ENCODE data around the gene CLIP2. TPM values are rescaled to one million over a fixed set of nuclear protein-coding genes. Genes with fewer than 3 reads are reported as not detected.
A peak's percentile ranks its signal among the peaks of the same experiment; 100 is the strongest.
"Not testable (repeated sequence)": the region's sequence is repeated elsewhere in the genome, so short reads cannot be mapped to it uniquely, and the experiment has no call there.

Gene CLIP2
- total RNA-seq, 2 experiments from 2014 or later = 3.0 to 3.8 TPM

- Mint-ChIP-seq H3K4me3 (no peak overlapping the region), H3K4me1 (peaks cover under 1% of the 10 kb centered on the region), H3K27me3 (no peaks in the 10 kb centered on the region), H3K9me3 (peaks cover under 1% of the 10 kb centered on the region), H3K27ac (no peak overlapping the region), H3K36me3 (no peaks in the 10 kb centered on the region)
- DNase-seq = no peak
- POLR2A ChIA-PET = no interaction called here
- ATAC-seq (ENCODE audit: low read depth) = no peak
Observed at GRCh38 chr7:74360008-74360407, 70.8 kb downstream of the CLIP2 start.

- Mint-ChIP-seq H3K9me3 (no peaks in the 10 kb centered on the region), H3K4me1 (no peaks in the 10 kb centered on the region), H3K27me3 (no peaks in the 10 kb centered on the region), H3K36me3 (no peaks in the 10 kb centered on the region), H3K4me3 (no peak overlapping the region), H3K27ac (no peak overlapping the region)
- DNase-seq (no peak), ATAC-seq (ENCODE audit: low read depth) (no peak)
- POLR2A ChIA-PET = interaction anchor here (0.5 kb wide), 1 partner anchor 32 kb away, joined by 3 read pairs; no protein-coding TSS in a partner anchor
Observed at GRCh38 chr7:74362266-74362665, 73.1 kb downstream of the CLIP2 start.

GRCh38 chr7:74364061-74364460 lies 74.9 kb downstream of the CLIP2 start:
- POLR2A ChIA-PET = no interaction called here
- Mint-ChIP-seq H3K9me3 (no peaks in the 10 kb centered on the region), H3K27me3 (no peaks in the 10 kb centered on the region), H3K27ac (no peak overlapping the region), H3K4me3 (no peak overlapping the region), H3K36me3 (no peaks in the 10 kb centered on the region), H3K4me1 (no peaks in the 10 kb centered on the region)
- DNase-seq (no peak), ATAC-seq (ENCODE audit: low read depth) (no peak)

DNA sequence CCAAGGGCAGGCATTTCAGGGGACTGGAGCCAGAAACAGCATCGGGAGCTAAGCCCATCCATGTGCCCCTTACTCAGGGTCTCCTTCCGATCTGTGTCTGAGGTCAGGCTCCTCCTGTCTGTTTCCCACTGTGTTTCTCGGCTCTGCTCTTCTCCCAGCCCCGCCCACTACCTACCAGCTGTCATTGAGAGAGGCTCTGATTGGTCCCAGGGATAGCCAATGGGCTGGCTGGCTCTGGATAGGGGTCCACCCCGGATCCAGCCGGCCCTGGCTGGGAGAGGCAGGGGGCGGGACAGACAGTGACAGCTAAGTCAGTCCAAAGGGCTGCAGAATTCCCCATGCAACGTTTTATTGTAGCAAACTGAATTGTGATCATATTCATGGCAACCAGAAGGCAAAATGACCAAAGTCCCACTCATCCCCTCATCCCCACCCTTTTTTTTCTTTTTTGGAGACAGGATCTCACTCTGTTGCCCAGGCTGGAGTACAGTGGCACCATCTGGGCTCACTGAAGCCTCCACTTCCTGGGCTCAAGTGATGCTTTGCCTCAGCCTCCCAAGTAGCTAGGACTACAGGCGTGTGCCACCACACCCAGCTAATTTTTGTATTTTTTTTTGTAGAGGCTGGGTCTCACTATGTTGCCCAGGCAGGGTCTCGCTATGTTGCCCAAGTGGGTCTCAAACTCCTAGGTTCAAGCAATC lies 76.3 kb downstream of the CLIP2 start:
- POLR2A ChIA-PET = no interaction called here

DNA sequence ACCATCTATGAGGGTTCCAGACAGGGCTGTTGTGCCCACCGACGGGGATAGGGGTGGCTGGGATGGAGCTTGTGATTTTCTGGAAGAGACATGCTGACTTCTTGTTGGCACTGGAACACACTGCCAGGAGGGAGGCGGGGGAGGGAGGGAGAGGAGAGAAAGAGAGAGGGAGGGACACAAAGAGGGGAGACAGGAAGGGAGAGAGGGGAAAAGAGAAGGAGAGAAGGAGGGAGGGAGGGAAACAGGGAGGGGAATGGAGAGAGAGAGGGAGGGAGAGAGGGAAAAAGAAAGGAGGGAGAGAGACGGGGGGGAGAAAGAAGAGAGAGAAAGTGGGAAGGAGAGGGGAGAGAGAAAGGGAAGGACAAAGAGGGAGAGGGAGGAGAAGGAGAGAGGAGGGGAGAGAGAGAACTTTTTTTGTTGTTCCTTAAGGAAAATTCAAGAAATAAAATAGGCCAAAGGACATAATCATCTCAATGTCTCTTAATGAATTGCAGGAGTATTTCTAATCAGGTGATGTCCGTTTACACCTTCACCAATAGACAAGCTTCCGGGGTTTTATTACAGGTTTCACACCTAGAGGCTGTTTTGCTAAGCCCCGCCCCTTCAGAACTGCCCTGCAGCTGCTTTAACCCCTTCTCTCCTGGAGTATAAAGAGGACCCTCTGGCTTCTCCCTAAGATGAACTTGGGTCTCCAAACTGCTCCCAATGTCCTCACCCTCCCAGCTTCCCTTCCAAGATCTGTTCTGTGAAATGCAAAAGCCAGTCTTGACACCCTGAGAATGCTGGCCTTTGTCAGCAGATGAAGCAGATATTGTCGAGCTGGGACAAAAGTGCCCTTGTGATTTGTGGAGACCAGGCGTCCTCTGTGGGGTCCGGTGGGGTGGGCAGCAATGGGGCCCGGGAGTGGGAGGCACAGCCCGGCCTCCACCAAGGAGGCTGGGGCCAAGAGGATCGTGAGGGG lies 82.5 kb downstream of the CLIP2 start:
- POLR2A ChIA-PET = no interaction called here
- Mint-ChIP-seq H3K9me3 (no peaks in the 10 kb centered on the region), H3K36me3 (no peaks in the 10 kb centered on the region), H3K27me3 (peaks cover 2% of the 10 kb centered on the region), H3K4me3 (no peak overlapping the region), H3K4me1 (peaks cover 8% of the 10 kb centered on the region), H3K27ac (no peak overlapping the region)
- no peak for ATAC-seq (ENCODE audit: low read depth)
- DNase-seq = no peak

More for the DNA sequence above, 76.3 kb downstream of the CLIP2 start:
- Mint-ChIP-seq H3K4me1 (no peaks in the 10 kb centered on the region), H3K9me3 (no peaks in the 10 kb centered on the region), H3K27ac (no peak overlapping the region), H3K27me3 (no peaks in the 10 kb centered on the region), H3K4me3 (no peak overlapping the region), H3K36me3 (no peaks in the 10 kb centered on the region)
- no peak for ATAC-seq (ENCODE audit: low read depth)
- no peak for DNase-seq

GRCh38 chr7:74372511-74373111 lies 83.4 kb downstream of the CLIP2 start:
- Mint-ChIP-seq H3K27ac (no peak overlapping the region), H3K4me1 (peaks cover 8% of the 10 kb centered on the region), H3K27me3 (peaks cover 2% of the 10 kb centered on the region), H3K36me3 (no peaks in the 10 kb centered on the region), H3K4me3 (no peak overlapping the region), H3K9me3 (no peaks in the 10 kb centered on the region)
- ATAC-seq (ENCODE audit: low read depth) (peak; percentile 42), DNase-seq (no peak)
- POLR2A ChIA-PET = interaction anchor here (0.5 kb wide), 1 partner anchor 241 kb away, joined by 7 read pairs; no protein-coding TSS in a partner anchor

GRCh38 chr7:74373536-74373935 lies 84.3 kb downstream of the CLIP2 start:
- no peak for DNase-seq
- no peaks in the 10 kb centered on the region for H3K9me3 Mint-ChIP-seq
- H3K27ac Mint-ChIP-seq = no peak overlapping the region
- peaks cover 2% of the 10 kb centered on the region for H3K27me3 Mint-ChIP-seq
- no peak for ATAC-seq (ENCODE audit: low read depth)
- no peak overlapping the region for H3K4me3 Mint-ChIP-seq
- H3K36me3 Mint-ChIP-seq = no peaks in the 10 kb centered on the region
- peaks cover 8% of the 10 kb centered on the region for H3K4me1 Mint-ChIP-seq
- POLR2A ChIA-PET = no interaction called here

GRCh38 chr7:74375726-74376220 lies 86.6 kb downstream of the CLIP2 start:
- DNase-seq = no peak
- Mint-ChIP-seq H3K27me3 (peaks cover 2% of the 10 kb centered on the region), H3K4me3 (no peak overlapping the region), H3K36me3 (no peaks in the 10 kb centered on the region), H3K9me3 (no peaks in the 10 kb centered on the region), H3K27ac (no peak overlapping the region), H3K4me1 (peaks cover 8% of the 10 kb centered on the region)
- ATAC-seq (ENCODE audit: low read depth) = no peak
- POLR2A ChIA-PET = no interaction called here

DNA sequence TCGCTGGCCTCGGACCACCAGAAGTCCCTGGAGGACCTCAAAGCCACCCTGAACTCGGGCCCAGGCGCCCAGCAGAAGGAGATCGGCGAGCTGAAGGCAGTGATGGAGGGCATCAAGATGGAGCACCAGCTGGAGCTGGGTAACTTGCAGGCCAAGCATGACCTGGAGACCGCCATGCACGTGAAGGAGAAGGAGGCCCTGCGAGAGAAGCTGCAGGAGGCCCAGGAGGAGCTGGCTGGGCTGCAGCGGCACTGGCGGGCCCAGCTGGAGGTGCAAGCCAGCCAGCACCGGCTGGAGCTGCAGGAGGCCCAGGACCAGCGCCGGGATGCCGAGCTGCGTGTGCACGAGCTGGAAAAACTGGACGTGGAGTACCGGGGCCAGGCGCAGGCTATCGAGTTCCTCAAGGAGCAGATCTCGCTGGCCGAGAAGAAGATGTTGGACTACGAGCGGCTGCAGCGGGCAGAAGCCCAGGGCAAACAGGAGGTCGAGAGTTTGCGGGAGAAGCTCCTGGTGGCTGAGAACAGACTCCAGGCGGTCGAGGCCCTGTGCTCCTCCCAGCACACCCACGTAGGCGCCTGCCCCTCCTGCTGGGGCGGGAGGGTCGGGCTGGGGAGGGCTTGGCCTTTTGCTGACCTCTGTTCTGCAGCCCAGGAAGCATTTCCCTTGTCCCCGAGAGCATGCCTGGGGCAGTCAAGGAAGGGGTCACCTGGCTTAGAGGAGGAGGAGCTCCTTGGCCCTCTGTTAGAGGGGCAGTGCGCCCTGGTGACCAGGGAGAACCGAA lies 87.2 kb downstream of the CLIP2 start:
- Mint-ChIP-seq H3K27me3 (peaks cover 4% of the 10 kb centered on the region), H3K36me3 (no peaks in the 10 kb centered on the region), H3K9me3 (no peaks in the 10 kb centered on the region), H3K27ac (no peak overlapping the region), H3K4me1 (peaks cover 5% of the 10 kb centered on the region), H3K4me3 (no peak overlapping the region)
- DNase-seq (no peak), ATAC-seq (ENCODE audit: low read depth) (no peak)
- POLR2A ChIA-PET = no interaction called here

DNA sequence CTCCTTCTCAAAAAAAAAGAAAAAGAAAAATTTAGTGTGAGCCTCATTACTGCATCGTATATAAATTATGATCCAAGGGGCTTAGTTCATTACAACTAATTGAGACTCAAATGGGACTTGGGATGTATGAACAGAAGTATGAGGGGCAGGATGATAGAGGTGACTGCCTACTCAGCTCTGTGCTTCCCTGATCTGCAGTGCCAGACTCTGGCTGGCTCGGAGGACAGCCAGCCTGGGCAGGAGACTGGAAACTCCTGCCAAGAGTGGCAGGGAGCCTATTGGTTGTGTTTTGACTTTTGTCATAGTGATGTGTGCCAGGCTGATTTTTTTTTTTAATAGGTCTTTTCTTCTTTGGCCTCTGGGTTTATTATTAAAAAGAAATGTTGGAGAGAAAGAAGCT lies 90.7 kb downstream of the CLIP2 start:
- ATAC-seq (ENCODE audit: low read depth) (no peak), DNase-seq (no peak)
- H3K4me1 Mint-ChIP-seq = no peaks in the 10 kb centered on the region
- H3K27ac Mint-ChIP-seq = no peak overlapping the region
- H3K27me3 Mint-ChIP-seq = peaks cover 3% of the 10 kb centered on the region
- no peaks in the 10 kb centered on the region for H3K9me3 Mint-ChIP-seq
- POLR2A ChIA-PET = no interaction called here
- H3K4me3 Mint-ChIP-seq = no peak overlapping the region
- H3K36me3 Mint-ChIP-seq = no peaks in the 10 kb centered on the region

DNA sequence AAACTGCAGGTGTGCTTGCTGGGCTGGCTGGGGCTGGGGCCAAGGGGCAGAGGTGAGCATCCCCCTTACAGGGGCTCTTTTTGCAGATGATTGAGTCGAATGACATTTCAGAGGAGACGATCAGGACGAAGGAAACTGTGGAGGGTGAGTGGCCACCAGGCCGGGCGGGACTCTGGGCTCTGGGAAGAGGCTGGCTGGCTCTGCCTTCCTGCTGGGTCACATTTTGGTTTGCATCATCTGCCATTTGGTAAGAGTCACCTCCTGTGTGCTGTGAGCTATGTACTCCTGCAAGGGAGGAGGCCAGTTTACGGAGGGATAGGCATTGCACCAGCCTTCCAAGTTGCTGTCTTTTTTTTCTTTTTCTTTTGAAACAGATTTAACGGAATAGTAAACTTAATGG lies 91.5 kb downstream of the CLIP2 start:
- Mint-ChIP-seq H3K4me3 (no peak overlapping the region), H3K36me3 (no peaks in the 10 kb centered on the region), H3K4me1 (no peaks in the 10 kb centered on the region), H3K27me3 (peaks cover 3% of the 10 kb centered on the region), H3K9me3 (no peaks in the 10 kb centered on the region), H3K27ac (no peak overlapping the region)
- DNase-seq (no peak), ATAC-seq (ENCODE audit: low read depth) (no peak)
- POLR2A ChIA-PET = no interaction called here

GRCh38 chr7:74384086-74384485 lies 94.9 kb downstream of the CLIP2 start:
- H3K36me3 Mint-ChIP-seq; DNase-seq; H3K4me1 Mint-ChIP-seq; H3K9me3 Mint-ChIP-seq; ATAC-seq (ENCODE audit: low read depth); POLR2A ChIA-PET; H3K27ac Mint-ChIP-seq; H3K27me3 Mint-ChIP-seq; H3K4me3 Mint-ChIP-seq: not testable (repeated sequence)

- POLR2A ChIA-PET, H3K9me3 Mint-ChIP-seq, H3K4me3 Mint-ChIP-seq: not testable (repeated sequence)
Observed at GRCh38 chr7:74384854-74385253, 95.6 kb downstream of the CLIP2 start.

More at GRCh38 chr7:74384854-74385253, 95.6 kb downstream of the CLIP2 start:
- not testable (repeated sequence) for H3K27ac Mint-ChIP-seq; H3K27me3 Mint-ChIP-seq; H3K36me3 Mint-ChIP-seq; H3K4me1 Mint-ChIP-seq; DNase-seq; ATAC-seq (ENCODE audit: low read depth)
